ENCODE measurements around the gene CRIM1. TPM values are rescaled to one million over a fixed set of nuclear protein-coding genes. Genes with fewer than 3 reads are reported as not detected.

CRIM1 gene
- total RNA-seq, 1 donor from 2014 or later: 60.4 TPM

DNA sequence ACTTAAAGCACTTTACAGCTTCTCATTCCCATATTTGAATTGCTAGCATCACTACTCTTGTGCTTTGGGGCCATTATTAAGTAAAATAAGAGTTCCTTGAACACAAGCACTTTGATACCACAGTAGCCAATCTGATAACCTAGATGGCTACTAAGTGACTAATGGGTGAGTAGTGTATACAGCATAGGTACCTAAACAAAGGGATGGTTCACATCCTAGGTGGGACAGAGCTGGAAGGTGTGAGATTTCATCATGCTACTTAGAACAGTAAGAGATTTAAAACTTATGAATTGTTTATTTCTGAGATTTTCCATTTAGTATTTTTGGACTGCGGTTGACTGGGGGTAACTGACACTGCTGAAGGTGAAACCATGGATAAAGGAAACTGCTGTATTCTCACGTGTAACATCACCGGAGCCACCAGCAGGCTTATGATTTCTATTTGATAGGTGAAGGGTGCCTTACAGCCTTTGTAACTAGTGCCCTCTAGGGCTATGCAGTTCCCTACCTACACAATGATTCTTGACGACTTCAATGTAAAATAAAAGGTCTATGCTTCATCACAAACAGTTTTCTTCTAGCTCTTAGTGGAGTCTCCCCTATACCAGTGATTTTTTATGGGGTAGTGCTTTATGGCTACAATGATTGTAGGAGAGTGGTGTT, 22.1 kb upstream of the CRIM1 start:
- DNase-seq (ENCODE audit: extremely low spot score in 2 of 2): no peak
- Histone ChIP-seq H3K27ac (no peak overlapping the region), H3K4me1 (peaks cover 21% of the 10 kb centered on the region), H3K27me3 (no peaks in the 10 kb centered on the region), H3K36me3 (no peaks in the 10 kb centered on the region), H3K4me3 (no peak overlapping the region), H3K9me3 (no peaks in the 10 kb centered on the region)
- TF ChIP-seq POLR2A (IDR thresholded peaks at IDR 0.05): no peak
- TF ChIP-seq, protein P1, sequence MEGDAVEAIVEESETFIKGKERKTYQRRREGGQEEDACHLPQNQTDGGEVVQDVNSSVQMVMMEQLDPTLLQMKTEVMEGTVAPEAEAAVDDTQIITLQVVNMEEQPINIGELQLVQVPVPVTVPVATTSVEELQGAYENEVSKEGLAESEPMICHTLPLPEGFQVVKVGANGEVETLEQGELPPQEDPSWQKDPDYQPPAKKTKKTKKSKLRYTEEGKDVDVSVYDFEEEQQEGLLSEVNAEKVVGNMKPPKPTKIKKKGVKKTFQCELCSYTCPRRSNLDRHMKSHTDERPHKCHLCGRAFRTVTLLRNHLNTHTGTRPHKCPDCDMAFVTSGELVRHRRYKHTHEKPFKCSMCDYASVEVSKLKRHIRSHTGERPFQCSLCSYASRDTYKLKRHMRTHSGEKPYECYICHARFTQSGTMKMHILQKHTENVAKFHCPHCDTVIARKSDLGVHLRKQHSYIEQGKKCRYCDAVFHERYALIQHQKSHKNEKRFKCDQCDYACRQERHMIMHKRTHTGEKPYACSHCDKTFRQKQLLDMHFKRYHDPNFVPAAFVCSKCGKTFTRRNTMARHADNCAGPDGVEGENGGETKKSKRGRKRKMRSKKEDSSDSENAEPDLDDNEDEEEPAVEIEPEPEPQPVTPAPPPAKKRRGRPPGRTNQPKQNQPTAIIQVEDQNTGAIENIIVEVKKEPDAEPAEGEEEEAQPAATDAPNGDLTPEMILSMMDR (IDR thresholded peaks at IDR 0.05): no peak
- TF ChIP-seq POLR2AphosphoS5 (IDR thresholded peaks at IDR 0.05; ENCODE audit: insufficient read depth in 1 of 2, low read depth in 1 of 2): no peak
- intact Hi-C loops (cut with DNase I): no loop called here

DNA sequence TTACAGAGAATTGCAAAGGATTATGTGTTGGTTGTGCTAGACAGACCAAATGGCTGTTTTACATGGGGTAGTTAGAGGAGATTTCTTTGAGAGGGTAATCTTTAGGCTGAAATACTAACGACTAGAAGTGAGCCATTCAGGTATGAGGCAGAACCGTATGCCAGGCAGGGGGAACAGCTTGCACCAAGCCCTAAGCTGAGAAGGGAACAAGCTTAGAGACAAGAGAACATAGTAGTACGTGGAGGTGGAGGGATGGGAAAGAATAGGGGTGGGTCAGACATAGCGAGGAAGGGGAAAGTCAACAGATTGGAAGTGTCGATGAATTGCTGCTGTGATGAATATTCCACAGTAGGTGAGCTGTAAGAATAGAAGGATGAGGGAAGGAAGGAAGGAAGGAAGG, 20.0 kb upstream of the CRIM1 start:
- Histone ChIP-seq H3K9me3 (no peaks in the 10 kb centered on the region), H3K4me3 (no peak overlapping the region), H3K36me3 (no peaks in the 10 kb centered on the region), H3K27ac (no peak overlapping the region), H3K27me3 (no peaks in the 10 kb centered on the region), H3K4me1 (peaks cover 8% of the 10 kb centered on the region)
- no peak for DNase-seq (ENCODE audit: extremely low spot score in 2 of 2)
- TF ChIP-seq, protein P1 (IDR thresholded peaks at IDR 0.05): no peak
- no peak for TF ChIP-seq POLR2AphosphoS5 (IDR thresholded peaks at IDR 0.05; ENCODE audit: insufficient read depth in 1 of 2, low read depth in 1 of 2)
- TF ChIP-seq POLR2A (IDR thresholded peaks at IDR 0.05): no peak
- intact Hi-C loops (cut with DNase I): no loop called here

DNA sequence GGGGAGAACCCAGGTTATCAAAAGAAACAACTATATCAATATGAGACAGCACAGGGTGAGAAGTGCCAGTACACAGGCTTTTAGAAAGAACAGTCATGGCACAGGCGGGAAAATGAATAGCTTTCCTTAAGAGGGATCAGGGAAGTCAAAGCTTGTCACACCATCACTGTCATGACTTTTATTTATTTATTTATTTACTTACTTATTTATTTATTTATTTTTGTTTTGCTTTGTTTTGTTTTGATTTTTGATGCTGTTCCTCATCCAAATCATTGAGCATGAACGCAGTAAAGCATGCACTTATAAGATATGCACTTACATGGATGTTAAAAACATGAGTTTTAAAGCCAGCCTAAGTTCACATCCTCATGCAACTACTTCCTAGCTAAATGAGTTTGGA, 19.3 kb upstream of the CRIM1 start:
- H3K36me3 ChIP-seq: no peaks in the 10 kb centered on the region
- H3K27me3 ChIP-seq: no peaks in the 10 kb centered on the region
- DNase-seq (ENCODE audit: extremely low spot score in 2 of 2): no peak
- H3K4me3 ChIP-seq: no peak overlapping the region
- no peaks in the 10 kb centered on the region for H3K9me3 ChIP-seq
- no peak overlapping the region for H3K27ac ChIP-seq
- intact Hi-C loops (cut with DNase I): no loop called here
- peaks cover 5% of the 10 kb centered on the region for H3K4me1 ChIP-seq
- TF ChIP-seq POLR2A (IDR thresholded peaks at IDR 0.05): no peak
- TF ChIP-seq, protein P1 (IDR thresholded peaks at IDR 0.05): no peak
- TF ChIP-seq POLR2AphosphoS5 (IDR thresholded peaks at IDR 0.05; ENCODE audit: insufficient read depth in 1 of 2, low read depth in 1 of 2): no peak

DNA sequence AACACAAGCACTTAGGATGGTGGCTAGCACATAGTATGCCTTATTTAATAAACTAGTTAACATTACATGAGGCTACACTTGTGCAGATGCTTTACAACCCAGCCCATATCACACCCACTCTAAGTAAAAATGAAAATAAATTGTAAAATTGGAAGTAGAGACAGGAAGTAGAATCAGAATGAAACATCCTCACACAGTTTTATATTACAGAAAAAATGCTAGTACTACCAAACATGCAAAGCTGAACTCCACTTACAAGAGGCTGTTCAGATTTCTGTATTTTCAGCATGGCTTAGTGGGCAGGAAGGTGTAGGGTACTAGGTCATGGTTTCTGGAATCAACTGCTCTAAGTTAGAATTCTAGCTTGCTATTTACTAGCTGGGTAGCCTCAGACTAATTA, 18.2 kb upstream of the CRIM1 start:
- TF ChIP-seq, protein P1 (IDR thresholded peaks at IDR 0.05): no peak
- TF ChIP-seq POLR2AphosphoS5 (IDR thresholded peaks at IDR 0.05; ENCODE audit: insufficient read depth in 1 of 2, low read depth in 1 of 2): no peak
- no peak for TF ChIP-seq POLR2A (IDR thresholded peaks at IDR 0.05)
- no peak overlapping the region for H3K4me3 ChIP-seq
- no peaks in the 10 kb centered on the region for H3K27me3 ChIP-seq
- no peaks in the 10 kb centered on the region for H3K36me3 ChIP-seq
- no peaks in the 10 kb centered on the region for H3K9me3 ChIP-seq
- intact Hi-C loops (cut with DNase I): no loop called here
- H3K4me1 ChIP-seq: no peaks in the 10 kb centered on the region
- H3K27ac ChIP-seq: no peak overlapping the region
- no peak for DNase-seq (ENCODE audit: extremely low spot score in 2 of 2)

DNA sequence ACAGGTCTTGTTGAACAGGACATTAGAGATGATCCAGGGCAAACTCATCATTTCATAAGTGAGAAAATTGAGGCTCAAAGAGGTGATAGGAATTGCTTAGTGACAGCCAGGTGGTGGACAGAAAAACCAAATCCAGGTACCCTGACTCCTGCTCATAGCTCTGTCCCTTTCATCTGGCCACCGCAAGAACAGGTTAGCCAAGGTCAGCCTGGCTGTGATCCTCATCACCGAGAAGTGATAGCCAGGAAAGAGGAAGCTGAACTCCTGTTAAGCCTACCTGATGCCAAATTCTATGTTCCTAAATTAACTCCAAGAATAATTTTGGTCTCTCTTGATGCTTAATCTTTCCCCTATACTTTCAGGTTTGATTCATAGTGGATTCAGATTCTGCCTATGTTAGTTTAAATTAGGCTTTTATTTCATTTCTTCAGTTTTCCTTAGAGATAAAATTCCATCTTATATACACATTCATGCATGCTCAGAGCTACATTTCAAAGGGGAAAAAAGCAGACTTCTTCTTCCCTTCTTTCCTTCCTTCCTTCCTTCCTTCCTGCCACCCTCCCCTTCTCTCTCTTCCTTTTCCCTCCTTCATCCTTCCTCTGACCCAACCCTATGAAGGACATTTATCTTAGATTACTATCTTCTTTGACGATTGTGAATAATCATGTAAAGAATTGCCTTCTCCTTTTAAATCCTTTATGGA, 17.3 kb upstream of the CRIM1 start:
- H3K4me3 ChIP-seq: no peak overlapping the region
- no peaks in the 10 kb centered on the region for H3K9me3 ChIP-seq
- intact Hi-C loops (cut with DNase I): no loop called here
- no peak for DNase-seq (ENCODE audit: extremely low spot score in 2 of 2)
- H3K27me3 ChIP-seq: no peaks in the 10 kb centered on the region
- H3K36me3 ChIP-seq: no peaks in the 10 kb centered on the region
- TF ChIP-seq, protein P1 (IDR thresholded peaks at IDR 0.05): no peak
- no peak for TF ChIP-seq POLR2AphosphoS5 (IDR thresholded peaks at IDR 0.05; ENCODE audit: insufficient read depth in 1 of 2, low read depth in 1 of 2)
- TF ChIP-seq POLR2A (IDR thresholded peaks at IDR 0.05): no peak
- H3K27ac ChIP-seq: no peak overlapping the region
- no peaks in the 10 kb centered on the region for H3K4me1 ChIP-seq

Data from vagina (tissue), 2 donors.